ENCODE results near the gene NRG2. TPM values are rescaled to one million over a fixed set of nuclear protein-coding genes. Genes with fewer than 3 reads are reported as not detected.

NRG2 gene
- total RNA-seq, 1 donor from 2014 or later = 0.07 TPM

- intact Hi-C loops (cut with micrococcal nuclease) = no loop called here
- ChIA-PET POLR2A (no interaction called here), CTCF (no interaction called here)
- no peak for TF ChIP-seq CTCF (IDR thresholded peaks at IDR 0.05)
- Mint-ChIP-seq H3K9me3 (peaks cover 4% of the 10 kb centered on the region), H3K27me3 (peaks cover 33% of the 10 kb centered on the region), H3K27ac (no peak overlapping the region), H3K4me3 (no peak overlapping the region), H3K4me1 (no peaks in the 10 kb centered on the region), H3K36me3 (ENCODE audit: low read depth) (no peaks in the 10 kb centered on the region)
- no peak for ATAC-seq (ENCODE audit: low read depth)
- DNase-seq = no peak
Measured at GRCh38 chr5:139877129-139877597, 165.9 kb downstream of the NRG2 start.

- H3K4me3 Mint-ChIP-seq = no peak overlapping the region
- DNase-seq = no peak
- CTCF ChIA-PET = no interaction called here
- peaks cover 4% of the 10 kb centered on the region for H3K9me3 Mint-ChIP-seq
- H3K27me3 Mint-ChIP-seq = peaks cover 37% of the 10 kb centered on the region
- no peaks in the 10 kb centered on the region for H3K4me1 Mint-ChIP-seq
- POLR2A ChIA-PET = no interaction called here
- ATAC-seq (ENCODE audit: low read depth) = no peak
- TF ChIP-seq CTCF (IDR thresholded peaks at IDR 0.05) = no peak
- H3K27ac Mint-ChIP-seq = no peak overlapping the region
- no peaks in the 10 kb centered on the region for H3K36me3 Mint-ChIP-seq (ENCODE audit: low read depth)
- intact Hi-C loops (cut with micrococcal nuclease) = no loop called here
Measured at GRCh38 chr5:139875957-139876356, 167.1 kb downstream of the NRG2 start.

GRCh38 chr5:139872851-139873794 is 170.0 kb downstream of the NRG2 start:
- no peak for TF ChIP-seq CTCF (IDR thresholded peaks at IDR 0.05)
- no peak overlapping the region for H3K27ac Mint-ChIP-seq
- H3K36me3 Mint-ChIP-seq (ENCODE audit: low read depth) = no peaks in the 10 kb centered on the region
- intact Hi-C loops (cut with micrococcal nuclease) = no loop called here
- H3K9me3 Mint-ChIP-seq = peaks cover 4% of the 10 kb centered on the region
- H3K4me1 Mint-ChIP-seq = no peaks in the 10 kb centered on the region
- ATAC-seq (ENCODE audit: low read depth) (no peak), DNase-seq (no peak)
- peaks cover 47% of the 10 kb centered on the region for H3K27me3 Mint-ChIP-seq
- no peak overlapping the region for H3K4me3 Mint-ChIP-seq
- POLR2A ChIA-PET = interaction anchor here (0.9 kb wide), 1 partner anchor 25 kb away, joined by 3 read pairs; no protein-coding TSS in a partner anchor
- CTCF ChIA-PET = interaction anchor here (0.6 to 1.4 kb wide), 4 partner anchors 10 to 96 kb away, joined by 3 to 5 read pairs (median 3); no protein-coding TSS in a partner anchor

GRCh38 chr5:139872052-139872766 is 170.9 kb downstream of the NRG2 start:
- ChIA-PET POLR2A (interaction anchor here (0.9 kb wide), 1 partner anchor 24 kb away, joined by 3 read pairs; no protein-coding TSS in a partner anchor), CTCF (interaction anchor here (0.6 to 1.4 kb wide), 4 partner anchors 9 to 97 kb away, joined by 3 to 5 read pairs (median 3); no protein-coding TSS in a partner anchor)
- peaks cover 4% of the 10 kb centered on the region for H3K9me3 Mint-ChIP-seq
- H3K4me1 Mint-ChIP-seq = no peaks in the 10 kb centered on the region
- H3K27ac Mint-ChIP-seq = no peak overlapping the region
- no peaks in the 10 kb centered on the region for H3K36me3 Mint-ChIP-seq (ENCODE audit: low read depth)
- no peak overlapping the region for H3K4me3 Mint-ChIP-seq
- DNase-seq = no peak
- TF ChIP-seq CTCF (IDR thresholded peaks at IDR 0.05) = no peak
- intact Hi-C loops (cut with micrococcal nuclease) = no loop called here
- H3K27me3 Mint-ChIP-seq = peaks cover 47% of the 10 kb centered on the region
- ATAC-seq (ENCODE audit: low read depth) = no peak

GRCh38 chr5:139871614-139872013 is 171.5 kb downstream of the NRG2 start:
- ChIA-PET CTCF (interaction anchor here (1.2 to 1.4 kb wide), 2 partner anchors 9 to 28 kb away, joined by 3 read pairs; no protein-coding TSS in a partner anchor), POLR2A (no interaction called here)
- no peak for DNase-seq
- Mint-ChIP-seq H3K4me3 (no peak overlapping the region), H3K9me3 (peaks cover 4% of the 10 kb centered on the region), H3K36me3 (ENCODE audit: low read depth) (no peaks in the 10 kb centered on the region), H3K27ac (no peak overlapping the region), H3K4me1 (no peaks in the 10 kb centered on the region), H3K27me3 (peaks cover 51% of the 10 kb centered on the region)
- intact Hi-C loops (cut with micrococcal nuclease) = no loop called here
- no peak for TF ChIP-seq CTCF (IDR thresholded peaks at IDR 0.05)
- ATAC-seq (ENCODE audit: low read depth) = no peak

Measured in activated B cell treated with CpG ODN at 0.5 μM for 24 hours (primary cell).